HG03135 (cell line): ENCODE results near the gene MAP3K12.
"Not testable (repeated sequence)": the region's sequence is repeated elsewhere in the genome, so short reads cannot be mapped to it uniquely, and the experiment has no call there.

ENCODE experiments used
- ATAC-seq: cut with Tn5 transposase; IDR thresholded peaks from one replicate; pipeline ENCODE4 v1.9.1; 2021; ENCODE audit warnings: mild to moderate bottlenecking, moderate library complexity; ENCODE audit not compliant: unreplicated experiment

Gene MAP3K12, protein sequence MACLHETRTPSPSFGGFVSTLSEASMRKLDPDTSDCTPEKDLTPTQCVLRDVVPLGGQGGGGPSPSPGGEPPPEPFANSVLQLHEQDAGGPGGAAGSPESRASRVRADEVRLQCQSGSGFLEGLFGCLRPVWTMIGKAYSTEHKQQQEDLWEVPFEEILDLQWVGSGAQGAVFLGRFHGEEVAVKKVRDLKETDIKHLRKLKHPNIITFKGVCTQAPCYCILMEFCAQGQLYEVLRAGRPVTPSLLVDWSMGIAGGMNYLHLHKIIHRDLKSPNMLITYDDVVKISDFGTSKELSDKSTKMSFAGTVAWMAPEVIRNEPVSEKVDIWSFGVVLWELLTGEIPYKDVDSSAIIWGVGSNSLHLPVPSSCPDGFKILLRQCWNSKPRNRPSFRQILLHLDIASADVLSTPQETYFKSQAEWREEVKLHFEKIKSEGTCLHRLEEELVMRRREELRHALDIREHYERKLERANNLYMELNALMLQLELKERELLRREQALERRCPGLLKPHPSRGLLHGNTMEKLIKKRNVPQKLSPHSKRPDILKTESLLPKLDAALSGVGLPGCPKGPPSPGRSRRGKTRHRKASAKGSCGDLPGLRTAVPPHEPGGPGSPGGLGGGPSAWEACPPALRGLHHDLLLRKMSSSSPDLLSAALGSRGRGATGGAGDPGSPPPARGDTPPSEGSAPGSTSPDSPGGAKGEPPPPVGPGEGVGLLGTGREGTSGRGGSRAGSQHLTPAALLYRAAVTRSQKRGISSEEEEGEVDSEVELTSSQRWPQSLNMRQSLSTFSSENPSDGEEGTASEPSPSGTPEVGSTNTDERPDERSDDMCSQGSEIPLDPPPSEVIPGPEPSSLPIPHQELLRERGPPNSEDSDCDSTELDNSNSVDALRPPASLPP

DNA sequence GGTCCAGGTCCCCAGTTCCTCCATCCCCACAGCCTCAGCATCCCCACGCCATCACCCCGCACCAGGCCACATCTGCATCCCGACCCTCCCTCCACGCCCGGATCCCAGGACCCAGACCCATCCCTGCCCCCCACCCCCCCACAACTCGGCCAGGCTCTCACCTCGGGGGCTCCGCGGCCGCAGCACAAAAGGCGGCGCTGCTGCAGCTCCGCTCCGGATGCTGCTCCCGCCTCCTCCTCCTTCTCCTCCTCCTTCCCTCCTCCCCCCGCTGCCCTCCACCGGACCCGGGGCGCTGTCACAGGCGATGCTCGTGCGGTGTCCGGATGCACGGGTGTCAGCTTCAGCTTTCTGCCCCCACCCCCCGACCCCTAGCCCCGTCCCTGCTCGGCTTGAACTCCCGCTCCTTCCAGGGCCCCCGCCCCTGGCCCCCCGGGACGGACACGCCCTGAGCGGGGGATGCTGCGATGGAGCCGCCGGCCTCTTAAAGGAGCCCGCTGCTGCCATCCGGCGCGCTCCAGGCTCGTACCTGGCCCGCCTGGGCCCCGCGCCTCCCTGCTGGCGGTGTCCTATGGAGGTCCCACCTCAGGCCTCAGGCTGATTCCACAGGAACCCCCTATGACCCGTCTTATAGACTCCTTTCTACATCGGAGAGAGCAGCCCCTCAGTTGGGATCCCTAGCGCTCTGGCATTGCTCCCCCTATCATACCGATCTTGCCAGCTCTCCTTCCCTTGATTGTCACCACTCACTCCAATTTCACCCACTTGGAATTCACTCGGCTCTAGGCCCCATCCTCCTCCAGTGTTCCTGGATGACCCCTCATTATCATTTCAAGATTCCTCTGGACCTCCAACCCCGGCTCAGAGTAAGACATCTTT lies at the start of gene MAP3K12:
TSS of gene MAP3K12 (minus strand) at position 193 of the 876 bp plus-strand sequence. CDS start 12,067 bp downstream, outside the sequence.
- ATAC-seq: no peak

DNA sequence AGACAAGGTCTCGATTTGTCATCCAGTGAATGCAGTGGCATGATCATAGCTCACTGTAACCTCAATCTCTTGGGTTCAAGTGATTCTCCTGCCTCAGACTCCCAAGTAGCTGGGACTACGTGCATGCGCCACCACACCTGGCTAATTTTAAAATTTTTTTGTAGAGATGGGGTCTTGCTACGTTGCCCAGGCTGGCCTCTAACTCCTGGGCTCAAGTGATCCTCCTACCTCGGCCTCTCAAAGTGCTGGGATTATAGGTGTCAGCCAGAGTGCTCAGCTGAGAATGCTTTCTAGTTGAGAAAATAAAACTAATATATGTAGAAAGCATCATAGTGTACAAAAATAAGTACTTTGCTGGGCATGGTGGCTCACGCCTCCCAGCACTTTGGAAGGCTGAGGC lies 49.1 kb upstream of the MAP3K12 start:
- not testable (repeated sequence) for ATAC-seq

DNA sequence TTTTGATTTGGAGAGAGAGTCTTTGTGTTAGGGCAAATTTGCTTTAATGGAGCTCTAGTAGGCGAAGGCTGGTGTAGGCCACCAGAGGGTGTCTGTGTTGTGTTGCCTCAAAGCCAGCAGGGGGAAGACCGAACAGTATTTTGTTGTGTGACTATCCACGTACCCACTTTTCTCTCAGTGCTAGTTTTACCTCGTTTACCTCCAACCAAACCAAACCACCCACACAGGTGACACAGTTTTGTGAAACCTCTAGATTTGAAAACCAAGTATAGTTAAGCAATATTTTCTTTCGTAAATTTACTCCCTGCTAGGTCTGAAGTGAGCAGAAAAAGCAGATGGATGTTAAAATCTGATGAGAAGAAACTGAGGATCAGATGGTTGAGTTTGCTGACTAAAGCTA lies 44.3 kb upstream of the MAP3K12 start:
- ATAC-seq: peak; percentile 92

DNA sequence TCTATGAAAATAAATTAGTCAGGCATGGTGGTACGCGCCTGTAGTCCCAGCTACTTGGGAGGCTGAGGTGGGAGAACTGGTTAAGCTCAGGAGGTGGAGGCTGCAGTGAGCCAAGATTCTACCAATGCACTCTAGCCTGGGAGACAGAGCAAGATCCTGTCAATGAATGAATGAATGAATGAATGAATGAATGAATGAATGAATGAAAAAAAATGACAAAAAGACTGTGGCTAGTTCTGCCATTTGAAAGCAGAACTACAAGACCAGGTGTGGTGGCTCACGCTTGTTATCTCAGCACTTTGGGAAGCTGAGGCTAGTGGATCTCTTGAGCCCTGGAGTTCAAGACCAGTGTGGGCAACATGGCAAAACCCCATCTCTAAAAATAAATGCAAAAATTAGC lies 40.3 kb upstream of the MAP3K12 start:
- ATAC-seq: no peak

DNA sequence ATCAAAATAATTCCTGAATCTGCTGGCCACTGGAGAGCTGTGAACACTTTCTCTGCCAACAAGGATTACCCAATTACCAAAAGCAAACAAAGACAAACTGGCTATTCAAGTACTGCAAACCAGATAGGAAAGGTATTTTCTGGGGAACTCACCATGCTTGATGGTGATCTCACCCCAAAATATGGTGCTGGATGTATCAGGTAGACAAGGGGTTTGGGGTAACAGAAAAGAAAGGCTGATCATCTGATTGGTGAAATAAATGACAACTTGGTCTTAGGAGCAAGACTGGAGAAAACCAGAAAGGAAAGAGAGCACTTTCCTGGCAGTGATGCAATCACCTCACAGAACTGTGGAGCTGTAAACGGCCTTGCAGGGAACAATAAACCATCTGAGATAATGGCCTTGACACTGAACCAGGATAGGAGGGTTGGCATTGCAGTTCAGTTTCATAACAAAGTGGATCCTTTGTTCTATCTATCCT lies 39.0 kb upstream of the MAP3K12 start:
- no peak for ATAC-seq

DNA sequence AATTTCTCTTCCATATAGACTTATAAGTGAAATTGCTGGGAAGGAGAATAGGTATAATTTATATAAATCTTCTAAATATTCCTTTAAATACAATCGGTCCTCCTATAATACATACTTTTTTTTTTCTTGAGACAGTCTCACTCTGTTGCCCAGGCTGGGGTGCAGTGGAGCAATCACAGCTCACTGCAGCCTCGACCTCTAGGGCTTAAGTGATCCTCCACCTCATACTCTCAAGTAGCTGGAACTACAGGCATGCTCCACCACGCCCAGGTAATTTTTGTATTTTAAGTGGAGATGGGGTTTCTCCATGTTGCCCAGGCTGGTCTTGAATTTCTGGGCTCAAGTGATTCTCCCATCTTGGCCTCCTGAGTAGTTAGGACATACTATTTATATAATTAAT lies 37.7 kb upstream of the MAP3K12 start:
- ATAC-seq: no peak

DNA sequence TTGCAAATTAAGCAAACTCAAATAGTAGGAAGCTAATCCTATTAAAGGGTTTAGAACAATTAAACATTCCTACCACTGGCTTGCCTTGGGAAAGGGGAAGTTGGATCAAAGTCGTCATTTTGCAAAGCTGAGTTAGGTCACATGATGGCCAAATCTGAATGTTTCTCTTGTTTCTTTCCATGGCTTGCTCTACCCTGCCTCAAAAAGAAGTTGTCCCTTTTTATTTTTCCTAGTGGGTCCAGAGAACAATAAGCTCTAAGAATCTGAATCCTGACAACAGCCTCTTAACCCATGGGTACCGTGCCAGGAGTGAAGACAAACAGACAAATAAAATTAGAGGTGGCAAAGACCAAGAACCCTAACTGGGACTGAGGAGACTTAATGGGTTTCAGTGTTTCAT lies 34.2 kb upstream of the MAP3K12 start:
- ATAC-seq: no peak

DNA sequence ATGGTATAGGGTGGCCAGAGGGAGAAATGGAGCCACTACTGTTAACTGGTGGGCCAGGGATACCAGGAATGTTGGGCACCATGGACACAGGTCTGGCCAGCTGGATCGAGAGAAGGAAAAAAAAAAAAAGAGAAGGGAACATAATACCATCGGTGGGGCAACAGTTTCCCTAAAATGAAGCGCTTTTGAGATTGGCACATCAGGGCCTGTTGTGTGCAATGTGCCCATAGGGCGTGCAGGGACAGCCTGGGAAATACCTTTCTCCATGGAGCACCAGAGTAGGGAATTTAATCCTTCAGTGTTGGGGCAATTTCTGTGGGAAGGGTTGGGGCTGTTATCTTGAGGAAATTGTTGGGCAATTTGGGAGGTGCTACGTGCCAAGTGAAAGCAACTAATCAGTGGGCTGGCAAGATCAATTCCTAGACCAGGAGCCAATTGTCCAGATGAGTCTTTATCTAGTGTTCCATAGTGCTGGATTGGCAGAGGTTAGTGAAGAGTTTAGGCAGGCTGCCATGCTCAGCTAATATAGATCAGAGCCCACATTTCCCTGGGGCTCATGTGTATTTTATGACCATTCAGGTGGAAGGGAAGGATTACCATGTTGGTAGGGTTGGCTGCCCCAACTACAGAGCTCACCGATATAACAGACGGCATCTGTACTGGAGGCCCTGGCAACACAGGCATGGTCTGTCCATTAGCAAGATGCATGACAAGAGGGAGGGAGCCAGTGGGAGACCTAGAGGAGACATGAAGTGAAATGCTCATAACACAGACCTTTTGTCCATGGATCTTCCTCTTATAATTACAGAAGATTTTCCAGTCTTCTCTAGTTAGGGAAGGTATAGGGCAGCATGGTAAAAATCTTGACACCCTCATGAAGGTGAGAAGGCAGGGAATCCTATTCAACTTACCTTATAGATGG lies 33.5 kb upstream of the MAP3K12 start:
- ATAC-seq: no peak

DNA sequence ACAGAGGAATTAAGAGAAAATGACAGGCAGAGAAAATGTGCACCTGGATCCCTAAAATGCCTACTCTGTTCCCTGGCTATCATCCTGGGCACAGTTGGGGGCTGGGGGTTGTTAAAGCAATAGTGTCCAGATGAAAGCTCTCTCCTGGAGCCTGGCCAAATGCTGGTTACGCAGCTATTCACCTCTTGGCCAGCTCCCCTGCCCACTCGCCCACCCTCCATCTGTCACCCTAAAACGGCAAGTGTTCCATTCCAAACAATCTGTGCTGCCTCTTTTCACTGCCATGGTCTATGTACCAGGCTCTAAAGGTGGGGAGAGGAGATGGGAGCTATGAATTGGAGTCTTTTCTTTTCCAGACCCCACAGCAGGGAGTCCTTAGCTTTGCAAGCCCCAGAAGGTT lies 32.8 kb upstream of the MAP3K12 start:
- ATAC-seq: no peak

DNA sequence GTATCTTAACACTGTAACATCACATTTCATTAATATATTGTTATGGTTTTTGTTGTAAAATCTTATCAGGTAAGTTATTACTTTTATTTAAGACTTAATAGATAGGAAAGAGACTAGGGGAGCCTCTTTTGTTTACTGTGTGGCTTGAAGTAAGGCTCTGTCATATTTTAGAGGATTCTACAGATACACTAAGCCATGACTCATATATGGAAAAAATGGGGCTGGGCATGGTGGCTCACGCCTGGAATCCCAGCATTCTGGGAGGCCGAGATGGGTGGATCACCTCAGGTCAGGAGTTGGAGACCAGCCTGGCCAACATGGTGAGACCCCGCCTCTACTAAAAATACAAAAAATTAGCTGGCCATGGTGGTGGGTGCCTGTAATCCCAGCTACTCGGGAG lies 31.7 kb upstream of the MAP3K12 start:
- ATAC-seq: no peak

DNA sequence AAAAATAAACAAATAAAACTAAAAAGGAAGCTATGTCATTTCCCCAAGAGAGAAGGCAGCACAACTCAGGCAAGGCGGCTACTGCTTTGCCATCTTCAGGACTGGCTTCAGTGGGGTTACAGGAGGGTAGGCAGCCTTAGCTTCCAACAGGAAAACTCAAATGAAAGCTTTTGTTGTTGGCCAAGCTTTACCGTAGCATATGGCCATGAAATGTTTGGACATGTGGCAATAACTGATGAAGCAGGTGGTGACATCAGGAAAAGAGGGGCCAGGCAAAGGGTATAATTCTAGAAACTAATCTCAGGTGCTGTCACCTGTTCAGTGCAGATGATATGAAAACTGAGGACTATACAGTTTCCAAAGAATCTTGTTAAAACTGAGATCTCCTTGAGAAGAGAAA lies 30.8 kb upstream of the MAP3K12 start:
- no peak for ATAC-seq

DNA sequence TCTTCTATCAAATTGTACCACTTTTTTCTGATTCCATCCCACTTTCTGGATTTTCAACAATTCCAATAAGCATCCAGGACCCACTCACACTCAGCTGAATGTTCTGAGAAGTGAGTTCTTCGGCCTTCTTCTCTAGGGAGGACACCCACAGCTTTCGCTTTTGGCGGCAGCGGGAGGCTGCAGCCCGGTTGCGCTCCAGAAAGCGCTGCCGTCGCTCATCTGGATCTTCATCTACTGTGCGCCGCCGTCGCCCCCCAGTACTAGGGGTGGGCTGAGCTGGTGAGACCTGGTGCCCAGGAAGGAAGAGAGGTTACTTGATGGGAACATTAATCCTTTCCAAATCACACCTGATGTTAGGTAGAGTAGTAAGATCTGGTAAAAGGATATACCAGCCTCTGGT lies 25.2 kb upstream of the MAP3K12 start:
- no peak for ATAC-seq

DNA sequence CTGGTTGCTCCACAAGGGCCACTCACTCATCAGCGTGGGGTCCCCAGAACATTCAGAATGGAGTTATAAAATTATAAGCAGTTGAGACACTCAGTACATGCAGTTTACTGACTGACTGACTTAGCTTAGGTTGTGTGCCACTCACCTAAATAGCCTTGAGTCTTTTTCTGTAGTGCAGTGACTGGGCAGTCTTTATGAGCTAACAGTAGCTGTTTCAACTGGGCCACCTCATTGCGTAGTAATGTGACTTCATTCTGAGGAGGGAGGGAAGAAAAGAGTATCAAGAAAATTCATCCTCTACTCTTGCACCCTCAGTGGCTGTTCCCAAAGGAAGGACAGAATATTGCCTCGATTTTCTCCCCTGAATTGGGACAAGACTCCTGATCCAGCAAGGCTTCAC lies 23.9 kb upstream of the MAP3K12 start:
- no peak for ATAC-seq

DNA sequence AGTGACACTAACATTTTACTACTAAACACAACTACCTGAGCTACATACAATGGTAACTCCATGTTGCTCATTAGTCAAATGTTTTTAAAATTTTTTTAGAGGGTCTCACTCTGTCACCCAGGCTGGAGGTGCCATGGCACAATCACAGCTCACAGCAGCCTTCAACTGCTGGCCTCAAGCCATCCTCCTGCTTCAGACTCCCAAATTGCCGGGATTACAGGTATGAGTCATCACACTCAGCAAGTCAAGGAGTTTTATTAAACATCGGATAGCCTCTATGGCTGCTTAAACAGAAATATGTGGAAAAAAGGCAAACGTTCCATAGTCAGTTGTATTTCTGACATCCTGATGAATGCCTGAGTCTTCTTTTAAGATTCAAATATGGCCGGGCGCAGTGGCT lies 19.1 kb upstream of the MAP3K12 start:
- ATAC-seq: no peak

DNA sequence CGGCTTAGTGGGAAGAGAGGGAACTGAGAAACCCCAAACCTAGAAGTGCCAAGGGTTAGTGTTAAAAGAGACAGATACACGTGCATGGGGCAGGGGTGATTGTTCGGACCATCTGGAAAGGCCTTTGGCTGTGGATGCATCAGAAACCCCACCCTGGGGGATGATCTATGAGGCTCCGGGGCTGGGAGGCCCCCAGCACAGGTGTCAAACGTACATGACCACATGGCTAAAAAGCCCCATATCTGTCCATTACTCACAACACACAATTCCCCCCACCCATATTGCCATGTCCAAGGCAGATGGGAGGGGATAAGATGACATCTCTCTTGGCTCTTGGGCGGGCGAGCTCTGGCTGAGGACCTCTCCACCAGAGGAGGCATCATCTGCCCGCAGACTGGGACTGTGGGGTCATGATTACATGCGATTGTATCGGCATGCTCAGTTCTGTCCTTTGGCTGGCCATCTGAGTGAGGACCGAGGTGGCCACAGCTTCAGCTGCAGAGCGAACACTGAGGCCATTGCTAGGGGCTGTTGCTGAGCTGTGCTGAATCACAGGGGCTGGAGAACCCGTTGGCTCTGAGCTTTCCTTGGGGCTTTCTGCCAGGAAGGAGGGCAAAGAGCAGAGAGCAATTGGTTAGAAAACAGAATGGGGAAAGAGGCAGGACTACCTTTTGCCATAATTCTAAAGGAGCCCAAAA lies 17.6 kb upstream of the MAP3K12 start:
- no peak for ATAC-seq

DNA sequence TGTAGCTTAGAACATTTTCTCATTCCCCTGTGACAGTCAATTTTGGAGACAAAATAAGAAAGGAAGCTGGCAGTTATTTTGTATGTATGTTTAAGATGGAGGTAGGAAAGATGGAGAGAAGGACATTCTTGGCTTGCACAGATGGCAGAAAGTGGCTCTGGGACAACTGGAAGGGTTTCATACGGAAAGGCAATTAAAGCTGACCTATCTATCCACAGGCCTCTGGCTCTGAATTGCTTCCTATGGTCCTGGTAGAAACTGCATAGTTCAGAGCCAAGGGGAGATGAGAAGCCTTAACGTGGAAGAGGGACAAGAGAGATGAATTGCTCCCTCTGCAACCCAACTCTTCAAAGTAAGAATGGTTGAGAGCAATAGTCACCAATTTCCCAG lies 16.0 kb upstream of the MAP3K12 start:
- ATAC-seq: no peak

DNA sequence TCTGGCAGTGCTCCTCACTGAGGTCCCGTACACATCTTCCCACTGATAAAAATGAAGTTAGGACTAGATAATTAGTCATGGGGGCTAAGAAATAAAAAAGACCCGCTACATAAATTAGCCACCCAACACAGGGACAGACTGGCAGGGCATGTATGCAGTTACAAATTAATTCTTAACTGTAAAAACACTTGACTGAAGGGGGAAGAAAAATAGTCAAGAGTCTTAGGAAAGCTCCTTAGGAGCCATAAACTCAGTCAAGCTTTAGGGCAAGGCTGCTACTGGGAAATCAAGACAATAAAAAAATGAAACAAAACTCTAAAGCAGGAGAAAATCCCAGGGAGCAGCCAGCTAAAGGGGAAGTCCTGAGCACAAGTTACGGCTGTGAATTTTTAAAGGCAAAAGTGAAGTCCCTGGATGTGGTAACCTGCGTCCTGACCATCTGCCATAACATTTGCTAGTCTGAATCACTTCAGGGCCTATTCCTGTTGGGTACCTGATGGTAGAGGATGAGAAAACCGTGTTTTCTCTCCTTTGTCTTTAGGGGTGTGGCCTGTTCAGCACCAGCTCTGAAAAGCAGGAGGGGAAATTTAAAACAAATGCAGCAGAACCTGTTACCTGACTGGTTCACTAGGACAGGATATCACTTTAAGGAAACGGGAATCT lies 15.5 kb upstream of the MAP3K12 start:
- ATAC-seq: no peak

DNA sequence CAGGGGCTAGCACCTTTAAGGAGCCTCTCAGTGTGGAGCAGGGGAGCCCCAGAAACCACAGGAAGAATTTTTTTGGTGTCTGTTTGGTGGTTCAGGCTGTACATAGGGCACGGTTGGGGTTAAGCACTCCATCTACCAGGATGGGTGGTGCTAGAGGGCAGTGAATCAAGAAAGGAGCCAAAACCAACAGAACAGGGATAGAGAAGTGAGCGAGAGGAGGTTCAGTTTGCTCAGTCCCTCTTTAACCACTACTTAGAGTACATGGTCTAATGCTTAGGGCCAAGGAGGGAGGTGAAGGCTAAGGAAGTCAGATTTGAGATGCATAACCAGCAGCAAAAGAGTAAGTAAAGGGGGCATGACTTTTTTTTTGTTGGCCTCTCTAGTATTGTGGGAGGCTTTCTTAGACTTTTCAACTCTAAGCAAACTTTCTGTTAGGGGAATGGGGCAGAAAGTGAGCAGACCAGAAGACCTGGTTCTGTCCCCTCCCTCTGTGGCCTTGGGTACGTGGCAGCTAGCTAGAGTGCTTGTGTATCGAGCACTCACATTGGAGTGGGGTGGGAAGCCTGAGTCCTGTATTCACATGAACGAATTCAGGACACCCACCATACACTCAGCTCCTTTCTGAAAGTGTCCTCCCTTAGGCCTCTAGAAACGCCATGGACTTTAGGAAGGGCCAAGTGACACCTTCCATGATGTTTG lies 14.6 kb upstream of the MAP3K12 start:
- ATAC-seq: no peak
